Gastrocnemius medialis (tissue), 4 donors: ENCODE data around the gene SLC16A10. TPM values are rescaled to one million over a fixed set of nuclear protein-coding genes. Genes with fewer than 3 reads are reported as not detected.

Experiments used
- ATAC-seq, 2 donors: fragments of 150-250 bp; one replicate each; pipeline ENCODE4 v1.9.1; 2016
- DNase-seq, 2 donors: peaks; one replicate each; pipeline ENCODE4 v3.0.0-alpha.2; 2019
- H3K27ac ChIP-seq, 4 donors: fragments of 200-600 bp; sonication (generic); 1 replicate in 1 of 4; 2 replicates in 3 of 4; pipeline ENCODE4 v1.5.1; 2016 to 2018; ENCODE audit warnings: mild to moderate bottlenecking in 2 of 4, moderate library complexity in 1 of 4
- H3K27me3 ChIP-seq, 3 donors: fragments of 200-600 bp; sonication (generic) in 2 of 3; 1 replicate in 1 of 3; 2 replicates in 2 of 3; pipeline versions ENCODE4 v1.5.1 to v1.6.0; 2016 to 2019; ENCODE audit warnings: mild to moderate bottlenecking in 1 of 3, moderate library complexity in 1 of 3
- H3K36me3 ChIP-seq, 2 donors: fragments of 200-600 bp; sonication (generic) in 1 of 2; one replicate each; pipeline ENCODE4 v1.5.1; 2017 to 2018
- H3K4me1 ChIP-seq, 2 donors: fragments of 200-600 bp; sonication (generic) in 1 of 2; one replicate each; pipeline ENCODE4 v1.5.1; 2016 to 2017; ENCODE audit warnings: mild to moderate bottlenecking in 2 of 2
- H3K4me3 ChIP-seq, 4 donors: fragments of 200-600 bp; sonication (generic) in 3 of 4; 1 replicate in 1 of 4; 2 replicates in 3 of 4; pipeline ENCODE4 v1.5.1; 2016 to 2019; ENCODE audit warnings: mild to moderate bottlenecking in 2 of 4
- H3K9me3 ChIP-seq, 3 donors: fragments of 200-600 bp; sonication (generic) in 2 of 3; 1 replicate in 1 of 3; 2 replicates in 2 of 3; pipeline ENCODE4 v1.5.1; 2016 to 2019
- CTCF ChIP-seq, 5 experiments: fragments of 450-650 bp in 3 of 5; fragments of 200-600 bp in 2 of 5; sonication (generic) in 2 of 5; IDR thresholded peaks in 4 of 5; conservative IDR thresholded peaks in 1 of 5; 1 replicate in 4 of 5; 2 replicates in 1 of 5; pipeline ENCODE4 v1.5.1; 2016 to 2019; ENCODE audit warnings: antibody characterized with exemption in 5 of 5, mild to moderate bottlenecking in 3 of 5, moderate library complexity in 3 of 5
- POLR2A ChIP-seq, 2 donors: fragments of 450-650 bp; IDR thresholded peaks; one replicate each; pipeline ENCODE4 v1.6.1; 2017; ENCODE audit warnings: antibody characterized with exemption in 2 of 2, mild to moderate bottlenecking in 2 of 2, moderate library complexity in 2 of 2
- in situ Hi-C, 4 donors: fragments of 200-750 bp; cut with MboI; loops; one replicate each; pipeline versions ENCODE4 v1.15.0 to v1.8.0; 2017; ENCODE audit warnings: low sequenced_read_pairs in 4 of 4
- intact Hi-C: fragments of 100-400 bp; cut with DNase I; formaldehyde crosslinking; loops from one replicate; pipeline ENCODE4 v1.15.1; 2023; ENCODE audit warnings: low total_unique reads
- total RNA-seq, 4 donors: library from RNA; depleted of rRNA; stranded (reverse); fragments of >200 nt; gene quantifications; one replicate each; pipeline versions ENCODE4 v1.1.0 to v1.2.3, GENCODE V29; 2016

SLC16A10 gene
- total RNA-seq, 4 donors from 2014 or later, result 81.5 to 167 (median 144) TPM

GRCh38 chr6:111147440-111147839 is 60.1 kb downstream of the SLC16A10 start:
- H3K9me3 ChIP-seq, result no peaks in the 10 kb centered on the region
- no peaks in the 10 kb centered on the region for H3K36me3 ChIP-seq
- ATAC-seq (no peak), DNase-seq (no peak)
- H3K4me1 ChIP-seq, result peaks cover 30 to 37% of the 10 kb centered on the region in 2 donors
- no peak for TF ChIP-seq POLR2A (IDR thresholded peaks at IDR 0.05)
- intact Hi-C loops, result no loop called here
- H3K27me3 ChIP-seq, result no peaks in the 10 kb centered on the region
- H3K27ac ChIP-seq, result peak overlapping the region in 1 of 4 donors; percentile 33
- in situ Hi-C loops, result no loop called here
- no peak overlapping the region for H3K4me3 ChIP-seq

GRCh38 chr6:111148110-111148509 is 60.8 kb downstream of the SLC16A10 start:
- Histone ChIP-seq H3K27me3 (no peaks in the 10 kb centered on the region), H3K27ac (peak overlapping the region in 2 of 4 donors; percentile 5 to 39), H3K36me3 (no peaks in the 10 kb centered on the region), H3K9me3 (no peaks in the 10 kb centered on the region), H3K4me3 (no peak overlapping the region), H3K4me1 (peaks cover 30 to 37% of the 10 kb centered on the region in 2 donors)
- intact Hi-C loops (no loop called here), in situ Hi-C loops (no loop called here)
- DNase-seq (no peak), ATAC-seq (no peak)
- TF ChIP-seq CTCF (IDR thresholded peaks at IDR 0.05 in 4 of 5, conservative IDR thresholded peaks at IDR 0.05 in 1 of 5) (no peak), POLR2A (IDR thresholded peaks at IDR 0.05) (no peak)

- intact Hi-C loops (no loop called here), in situ Hi-C loops (no loop called here)
- Histone ChIP-seq H3K27me3 (no peaks in the 10 kb centered on the region), H3K27ac (peak overlapping the region in 3 of 4 donors; percentile 4 to 32 (median 19)), H3K9me3 (no peaks in the 10 kb centered on the region), H3K4me3 (no peak overlapping the region), H3K36me3 (no peaks in the 10 kb centered on the region), H3K4me1 (peaks cover 30 to 42% of the 10 kb centered on the region in 2 donors)
- TF ChIP-seq POLR2A (IDR thresholded peaks at IDR 0.05) (no peak), CTCF (IDR thresholded peaks at IDR 0.05 in 4 of 5, conservative IDR thresholded peaks at IDR 0.05 in 1 of 5) (no peak)
- DNase-seq (no peak), ATAC-seq (no peak)
Measured at GRCh38 chr6:111150577-111150976, 63.3 kb downstream of the SLC16A10 start.

GRCh38 chr6:111154981-111155380 is 67.7 kb downstream of the SLC16A10 start:
- H3K27ac ChIP-seq, result peak overlapping the region; percentile 49 to 76 (median 62)
- no peak overlapping the region for H3K4me3 ChIP-seq
- in situ Hi-C loops, result no loop called here
- DNase-seq, result peak in 1 of 2 donors; percentile 42
- intact Hi-C loops, result no loop called here
- H3K9me3 ChIP-seq, result no peaks in the 10 kb centered on the region
- H3K27me3 ChIP-seq, result no peaks in the 10 kb centered on the region
- no peaks in the 10 kb centered on the region for H3K36me3 ChIP-seq
- peaks cover 7 to 16% of the 10 kb centered on the region in 2 donors for H3K4me1 ChIP-seq
- TF ChIP-seq POLR2A (IDR thresholded peaks at IDR 0.05) (no peak), CTCF (IDR thresholded peaks at IDR 0.05 in 4 of 5, conservative IDR thresholded peaks at IDR 0.05 in 1 of 5) (no peak)
- peak; percentile 77 to 85 for ATAC-seq

- ATAC-seq, result no peak
- in situ Hi-C loops, result no loop called here
Measured at GRCh38 chr6:111157412-111157811, 70.1 kb downstream of the SLC16A10 start.

More at GRCh38 chr6:111157412-111157811, 70.1 kb downstream of the SLC16A10 start:
- H3K9me3 ChIP-seq, result no peaks in the 10 kb centered on the region
- peaks cover 0 to 5% of the 10 kb centered on the region in 2 donors for H3K4me1 ChIP-seq
- no peaks in the 10 kb centered on the region for H3K27me3 ChIP-seq
- intact Hi-C loops, result no loop called here
- peak overlapping the region in 3 of 4 donors; percentile 19 to 60 (median 49) for H3K27ac ChIP-seq
- no peak for TF ChIP-seq CTCF (IDR thresholded peaks at IDR 0.05 in 4 of 5, conservative IDR thresholded peaks at IDR 0.05 in 1 of 5)
- no peak for TF ChIP-seq POLR2A (IDR thresholded peaks at IDR 0.05)
- DNase-seq, result no peak
- H3K4me3 ChIP-seq, result no peak overlapping the region
- H3K36me3 ChIP-seq, result no peaks in the 10 kb centered on the region
